K562 (cell line): ENCODE data around the gene FAM222A. TPM values are rescaled to one million over a fixed set of nuclear protein-coding genes. Genes with fewer than 3 reads are reported as not detected.
A peak's percentile ranks its signal among the peaks of the same experiment; 100 is the strongest.

Experiments
- ARNT ChIP-seq, 2 experiments: fragments of 450-650 bp; IDR thresholded peaks; 2 replicates each; pipeline ENCODE4 v1.6.1; 2016; ENCODE audit warnings: mild to moderate bottlenecking in 1 of 2
- ATF3 ChIP-seq, 2 experiments: fragments of 450-650 bp in 1 of 2; sonication (generic) in 1 of 2; formaldehyde crosslinking in 1 of 2; IDR thresholded peaks in 1 of 2; conservative IDR thresholded peaks in 1 of 2; 2 replicates each; pipeline versions ENCODE4 v1.6.1 to v1.8.1; 2016 to 2023; ENCODE audit warnings: mild to moderate bottlenecking in 2 of 2, moderate library complexity in 2 of 2, inconsistent platforms in 1 of 2, missing genetic modification reagents in 1 of 2
- FOXM1 ChIP-seq, 2 experiments: fragments of 450-650 bp in 1 of 2; sonication (generic) in 1 of 2; formaldehyde crosslinking in 1 of 2; IDR thresholded peaks; 2 replicates each; pipeline versions ENCODE4 v1.6.1 to v1.9.0; 2017 to 2022; ENCODE audit warnings: low read depth in 2 of 2, mild to moderate bottlenecking in 2 of 2, missing genetic modification reagents in 1 of 2, moderate library complexity in 1 of 2
- HCFC1 ChIP-seq: IDR thresholded peaks from 2 replicates; pipeline ENCODE4 v1.6.1; 2012; ENCODE audit warnings: low read depth, low read length, improper control_type of control experiment
- HNRNPH1 ChIP-seq: fragments of 200-400 bp; formaldehyde crosslinking; optimal IDR thresholded peaks from 2 replicates; pipeline ENCODE3; 2017; ENCODE audit warnings: low read depth, mild to moderate bottlenecking, low read length, moderate library complexity
- KDM5B ChIP-seq: fragments of 200-600 bp; sonication (generic); IDR thresholded peaks from 2 replicates; pipeline ENCODE4 v1.6.1; 2012; ENCODE audit warnings: low read depth, mild to moderate bottlenecking, moderate library complexity, low read length, control low read depth, inconsistent platforms; ENCODE audit not compliant: insufficient replicate concordance
- NCOA2 ChIP-seq, 2 experiments: fragments of 450-650 bp; IDR thresholded peaks; 2 replicates each; pipeline ENCODE4 v1.6.1; 2018; ENCODE audit warnings: mild to moderate bottlenecking in 2 of 2, moderate library complexity in 1 of 2; ENCODE audit not compliant: partially characterized antibody in 2 of 2
- RBM14 ChIP-seq: fragments of 200-400 bp; formaldehyde crosslinking; IDR thresholded peaks from 2 replicates; pipeline ENCODE4 v1.6.1; 2018; ENCODE audit warnings: low read depth, mild to moderate bottlenecking, low read length, moderate library complexity, borderline replicate concordance; ENCODE audit not compliant: insufficient read depth
- RCOR1 ChIP-seq, 2 experiments: IDR thresholded peaks; 2 replicates each; pipeline ENCODE4 v1.6.1; 2012; ENCODE audit warnings: low read depth in 2 of 2, low read length in 2 of 2, borderline replicate concordance in 1 of 2, improper control_type of control experiment in 1 of 2
- RHOXF2B ChIP-seq: fragments of 250-450 bp; sonication (Bioruptor Pico); conservative IDR thresholded peaks from 2 replicates; pipeline ENCODE4 v1.5.1; 2021
- SRF ChIP-seq, 2 experiments: fragments of 250-450, 450-650 bp in 1 of 2; sonication (Bioruptor Pico) in 1 of 2; sonication (generic) in 1 of 2; formaldehyde crosslinking; IDR thresholded peaks; 2 replicates each; pipeline versions ENCODE4 v1.5.0 to v1.5.1; 2020 to 2022; ENCODE audit warnings: mild to moderate bottlenecking in 1 of 2, missing genetic modification reagents in 1 of 2
- TEAD1 ChIP-seq, 2 experiments: fragments of 450-650 bp in 1 of 2; sonication (generic) in 1 of 2; formaldehyde crosslinking; IDR thresholded peaks; 2 replicates each; pipeline versions ENCODE4 v1.4.0 to v1.8.0; 2020 to 2022; ENCODE audit warnings: mild to moderate bottlenecking in 2 of 2, missing genetic modification reagents in 1 of 2
- THAP12 ChIP-seq: fragments of 250-450 bp; sonication (Bioruptor Pico); IDR thresholded peaks from 2 replicates; pipeline ENCODE4 v1.9.0; 2021; ENCODE audit warnings: mild to moderate bottlenecking, inconsistent platforms
- ZNF584 ChIP-seq: fragments of 200-800 bp; sonication (Bioruptor generic); IDR thresholded peaks from 2 replicates; pipeline ENCODE4 v1.6.1; 2016; ENCODE audit warnings: low read depth, mild to moderate bottlenecking, missing genetic modification characterization, missing compliant biosample characterization
- polyA plus RNA-seq, 8 experiments: library from polyadenylated mRNA; depleted of rRNA in 4 of 8; stranded (reverse) in 5 of 8; unstranded in 3 of 8; fragments of >200 nt; fragmentation: Nextera tagmentation in 2 of 8; fragmentation: Illumina TruSeq in 1 of 8; extraction: Ambion mirVana in 2 of 8; extraction: Trizol in 1 of 8; gene quantifications; 2 replicates each; pipeline versions ENCODE4 v1.2.1 to v1.2.3, GENCODE V29; 2011 to 2014; ENCODE audit warnings: inconsistent platforms in 1 of 8, missing spikeins in 1 of 8
- total RNA-seq, 7 experiments: library from RNA; depleted of rRNA in 6 of 7; stranded (reverse); fragments of >200 nt in 6 of 7; fragmentation: Illumina TruSeq in 2 of 7; extraction: Trizol in 2 of 7; gene quantifications; 2 replicates each; pipeline versions ENCODE4 v1.2.1 to v1.2.3, GENCODE V29; 2011 to 2021; ENCODE audit warnings: low replicate concordance in 1 of 7
- TF ChIP-seq, protein P1 (sequence below): fragments of 450-650 bp; IDR thresholded peaks from 2 replicates; pipeline ENCODE4 v1.7.0; 2016; ENCODE audit warnings: borderline replicate concordance
- TF ChIP-seq, protein P2 (sequence below): sonication (generic); formaldehyde crosslinking; IDR thresholded peaks from 2 replicates; pipeline ENCODE4 v1.8.1; 2023; ENCODE audit warnings: mild to moderate bottlenecking, missing genetic modification reagents

FAM222A gene
- total and polyA plus RNA-seq, 9 of the 15 experiments (the other 6 are each of a cell fraction or from before 2014, with no cell fraction given) = 0.03 to 0.36 (median 0.12) TPM; not detected in 1

GRCh38 chr12:109736552-109737108, 23.0 kb downstream of the FAM222A start (continued):
- TF ChIP-seq HCFC1 (no peak), NCOA2 (IDR thresholded peaks at IDR 0.05; ENCODE audit: partially characterized antibody in 2 of 2) (no peak), HNRNPH1 (no peak), SRF (CRISPR knock-in tag; IDR thresholded peaks at IDR 0.05) (no peak), RCOR1 (IDR thresholded peaks at IDR 0.05; ENCODE audit: borderline replicate concordance in 1 of 2, low read depth in 2 of 2, low read length in 2 of 2) (peak in 1 of 2 experiments; percentile 67; a peak in 2 of 4 replicates), ARNT (IDR thresholded peaks at IDR 0.05) (no peak), THAP12 (CRISPR knock-in tag) (no peak), FOXM1 (IDR thresholded peaks at IDR 0.05; ENCODE audit: low read depth) (no peak), FOXM1 (CRISPR knock-in tag; IDR thresholded peaks at IDR 0.05; ENCODE audit: low read depth) (no peak), KDM5B (no peak), ATF3 (IDR thresholded peaks at IDR 0.05) (no peak), ATF3 (CRISPR knock-in tag; conservative IDR thresholded peaks at IDR 0.05) (no peak), RHOXF2B (CRISPR knock-in tag) (no peak), TEAD1 (CRISPR knock-in tag; IDR thresholded peaks at IDR 0.05) (no peak), ZNF584 (no peak), RBM14 (no peak)
- TF ChIP-seq, protein P1, sequence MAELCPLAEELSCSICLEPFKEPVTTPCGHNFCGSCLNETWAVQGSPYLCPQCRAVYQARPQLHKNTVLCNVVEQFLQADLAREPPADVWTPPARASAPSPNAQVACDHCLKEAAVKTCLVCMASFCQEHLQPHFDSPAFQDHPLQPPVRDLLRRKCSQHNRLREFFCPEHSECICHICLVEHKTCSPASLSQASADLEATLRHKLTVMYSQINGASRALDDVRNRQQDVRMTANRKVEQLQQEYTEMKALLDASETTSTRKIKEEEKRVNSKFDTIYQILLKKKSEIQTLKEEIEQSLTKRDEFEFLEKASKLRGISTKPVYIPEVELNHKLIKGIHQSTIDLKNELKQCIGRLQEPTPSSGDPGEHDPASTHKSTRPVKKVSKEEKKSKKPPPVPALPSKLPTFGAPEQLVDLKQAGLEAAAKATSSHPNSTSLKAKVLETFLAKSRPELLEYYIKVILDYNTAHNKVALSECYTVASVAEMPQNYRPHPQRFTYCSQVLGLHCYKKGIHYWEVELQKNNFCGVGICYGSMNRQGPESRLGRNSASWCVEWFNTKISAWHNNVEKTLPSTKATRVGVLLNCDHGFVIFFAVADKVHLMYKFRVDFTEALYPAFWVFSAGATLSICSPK = no peak
- TF ChIP-seq, protein P2, sequence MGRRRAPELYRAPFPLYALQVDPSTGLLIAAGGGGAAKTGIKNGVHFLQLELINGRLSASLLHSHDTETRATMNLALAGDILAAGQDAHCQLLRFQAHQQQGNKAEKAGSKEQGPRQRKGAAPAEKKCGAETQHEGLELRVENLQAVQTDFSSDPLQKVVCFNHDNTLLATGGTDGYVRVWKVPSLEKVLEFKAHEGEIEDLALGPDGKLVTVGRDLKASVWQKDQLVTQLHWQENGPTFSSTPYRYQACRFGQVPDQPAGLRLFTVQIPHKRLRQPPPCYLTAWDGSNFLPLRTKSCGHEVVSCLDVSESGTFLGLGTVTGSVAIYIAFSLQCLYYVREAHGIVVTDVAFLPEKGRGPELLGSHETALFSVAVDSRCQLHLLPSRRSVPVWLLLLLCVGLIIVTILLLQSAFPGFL = no peak
